Uterus (tissue), 2 donors: Measurements from ENCODE around the gene METTL24.

Experiments
- POLR2A ChIP-seq, 2 donors: fragments of 450-650 bp; IDR thresholded peaks; one replicate each; pipeline ENCODE4 v1.6.1; 2016; ENCODE audit warnings: antibody characterized with exemption in 2 of 2, mild to moderate bottlenecking in 1 of 2, moderate library complexity in 1 of 2
- TF ChIP-seq, protein P1 (sequence below), 4 experiments: fragments of 200-600 bp in 2 of 4; fragments of 450-650 bp in 2 of 4; sonication (generic) in 2 of 4; IDR thresholded peaks; one replicate each; pipeline ENCODE4 v1.5.1; 2016 to 2019; ENCODE audit warnings: antibody characterized with exemption in 4 of 4, mild to moderate bottlenecking in 2 of 4, moderate library complexity in 1 of 4

DNA sequence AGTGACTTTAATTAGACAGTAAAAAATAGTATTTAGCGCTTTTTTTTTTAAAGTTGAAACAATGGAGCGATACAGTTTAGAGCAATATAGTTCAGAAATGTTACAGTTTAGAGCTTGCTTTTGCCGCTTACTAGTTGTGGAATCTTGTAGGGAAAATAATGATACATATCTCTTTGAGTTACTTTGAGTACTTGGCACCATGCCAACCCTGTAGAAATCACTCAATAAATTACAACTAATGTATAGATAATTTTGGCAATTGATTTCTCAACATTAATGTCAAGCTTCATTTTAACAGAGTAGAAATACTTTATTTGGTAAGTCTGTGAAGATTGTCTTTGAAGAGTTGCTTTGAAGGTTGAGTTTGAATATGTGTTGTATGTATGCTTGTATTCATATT, 150.5 kb downstream of the METTL24 start:
- TF ChIP-seq, protein P1, sequence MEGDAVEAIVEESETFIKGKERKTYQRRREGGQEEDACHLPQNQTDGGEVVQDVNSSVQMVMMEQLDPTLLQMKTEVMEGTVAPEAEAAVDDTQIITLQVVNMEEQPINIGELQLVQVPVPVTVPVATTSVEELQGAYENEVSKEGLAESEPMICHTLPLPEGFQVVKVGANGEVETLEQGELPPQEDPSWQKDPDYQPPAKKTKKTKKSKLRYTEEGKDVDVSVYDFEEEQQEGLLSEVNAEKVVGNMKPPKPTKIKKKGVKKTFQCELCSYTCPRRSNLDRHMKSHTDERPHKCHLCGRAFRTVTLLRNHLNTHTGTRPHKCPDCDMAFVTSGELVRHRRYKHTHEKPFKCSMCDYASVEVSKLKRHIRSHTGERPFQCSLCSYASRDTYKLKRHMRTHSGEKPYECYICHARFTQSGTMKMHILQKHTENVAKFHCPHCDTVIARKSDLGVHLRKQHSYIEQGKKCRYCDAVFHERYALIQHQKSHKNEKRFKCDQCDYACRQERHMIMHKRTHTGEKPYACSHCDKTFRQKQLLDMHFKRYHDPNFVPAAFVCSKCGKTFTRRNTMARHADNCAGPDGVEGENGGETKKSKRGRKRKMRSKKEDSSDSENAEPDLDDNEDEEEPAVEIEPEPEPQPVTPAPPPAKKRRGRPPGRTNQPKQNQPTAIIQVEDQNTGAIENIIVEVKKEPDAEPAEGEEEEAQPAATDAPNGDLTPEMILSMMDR (IDR thresholded peaks at IDR 0.05), result no peak
- TF ChIP-seq POLR2A (IDR thresholded peaks at IDR 0.05), result no peak
